Spinal cord (tissue), 10 donors: Measurements from ENCODE around the gene MAPK8IP2. TPM values are rescaled to one million over a fixed set of nuclear protein-coding genes. Genes with fewer than 3 reads are reported as not detected.
"Not testable (repeated sequence)": the region's sequence is repeated elsewhere in the genome, so short reads cannot be mapped to it uniquely, and the experiment has no call there.

ENCODE experiments used
- DNase-seq, 6 donors: peaks; one replicate each; pipeline versions ENCODE4 v3.0.0 to v3.0.0-alpha.2; 2013 to 2015; ENCODE audit warnings: low spot score in 6 of 6, low read depth in 4 of 6
- H3K27ac ChIP-seq: one replicate; pipeline ENCODE4 v1.5.1; 2013; ENCODE audit warnings: low read depth, low read length, control low read depth
- H3K27me3 ChIP-seq: one replicate; pipeline ENCODE4 v1.6.1; 2013; ENCODE audit warnings: low read length; ENCODE audit not compliant: control insufficient read depth, insufficient read depth
- H3K36me3 ChIP-seq: one replicate; pipeline ENCODE4 v1.6.1; 2013; ENCODE audit warnings: low read length; ENCODE audit not compliant: control insufficient read depth, insufficient read depth
- H3K4me1 ChIP-seq: one replicate; pipeline ENCODE4 v1.6.1; 2013; ENCODE audit warnings: low read length; ENCODE audit not compliant: control insufficient read depth, insufficient read depth
- H3K4me3 ChIP-seq: one replicate; pipeline ENCODE4 v1.5.1; 2013; ENCODE audit warnings: low read depth, low read length, control low read depth
- H3K9me3 ChIP-seq: one replicate; pipeline ENCODE4 v1.6.1; 2013; ENCODE audit warnings: low read length; ENCODE audit not compliant: control insufficient read depth, insufficient read depth
- WGBS: methylation state at CpG from one replicate; pipeline ENCODE4 v1.1.5; 2013; ENCODE audit warnings: missing lambda C conversion rate; ENCODE audit not compliant: insufficient coverage; 5-methylcytosine and 5-hydroxymethylcytosine counted together
- polyA plus RNA-seq, 2 donors: library from polyadenylated mRNA; unstranded; fragments of 120-200 nt; gene quantifications; one replicate each; pipeline ENCODE4 v1.2.1, GENCODE V29; 2013; ENCODE audit not compliant: insufficient read length in 2 of 2
- total RNA-seq, 2 donors: library from RNA; depleted of rRNA in 1 of 2; stranded (reverse); fragments of 120-200 nt in 1 of 2; fragments of >200 nt in 1 of 2; gene quantifications; one replicate each; pipeline versions ENCODE4 v1.2.3 to v1.2.4, GENCODE V29; 2013 to 2014
- donor health status: healthy.

MAPK8IP2 gene
- total and polyA plus RNA-seq, 4 donors = 19.8 to 109 (median 73.1) TPM

GRCh38 chr22:50611341-50612060 is 10.9 kb downstream of the MAPK8IP2 start:
- Histone ChIP-seq H3K27ac (no peak overlapping the region), H3K36me3 (peaks cover 64% of the 10 kb centered on the region), H3K9me3 (no peaks in the 10 kb centered on the region), H3K4me1 (no peaks in the 10 kb centered on the region), H3K4me3 (no peak overlapping the region), H3K27me3 (no peaks in the 10 kb centered on the region)
- 89% methylated on average over 19 of the region's 26 CpGs for WGBS
- DNase-seq = no peak

GRCh38 chr22:50612168-50612527 is 11.6 kb downstream of the MAPK8IP2 start:
- no peak overlapping the region for H3K27ac ChIP-seq
- H3K4me3 ChIP-seq = no peak overlapping the region
- H3K36me3 ChIP-seq = peaks cover 57% of the 10 kb centered on the region
- H3K27me3 ChIP-seq = no peaks in the 10 kb centered on the region
- H3K9me3 ChIP-seq = no peaks in the 10 kb centered on the region
- WGBS = 68% methylated on average over 2 of the region's 6 CpGs
- no peaks in the 10 kb centered on the region for H3K4me1 ChIP-seq
- DNase-seq = no peak

- DNase-seq = no peak
Observed at GRCh38 chr22:50612528-50613221, 12.1 kb downstream of the MAPK8IP2 start.

GRCh38 chr22:50613291-50613981 is 12.8 kb downstream of the MAPK8IP2 start:
- Histone ChIP-seq H3K9me3 (no peaks in the 10 kb centered on the region), H3K4me1 (no peaks in the 10 kb centered on the region), H3K27ac (no peak overlapping the region), H3K27me3 (no peaks in the 10 kb centered on the region), H3K4me3 (no peak overlapping the region), H3K36me3 (peaks cover 44% of the 10 kb centered on the region)
- 69% methylated on average over 19 of the region's 22 CpGs for WGBS
- no peak for DNase-seq

More at GRCh38 chr22:50612528-50613221, 12.1 kb downstream of the MAPK8IP2 start:
- Histone ChIP-seq H3K9me3 (no peaks in the 10 kb centered on the region), H3K27ac (no peak overlapping the region), H3K4me3 (no peak overlapping the region), H3K36me3 (peaks cover 52% of the 10 kb centered on the region), H3K27me3 (no peaks in the 10 kb centered on the region), H3K4me1 (no peaks in the 10 kb centered on the region)
- 35% methylated on average over 27 of the region's 31 CpGs for whole genome bisulfite sequencing

GRCh38 chr22:50614296-50614695 is 13.7 kb downstream of the MAPK8IP2 start:
- peaks cover 36% of the 10 kb centered on the region for H3K36me3 ChIP-seq
- not testable (repeated sequence) for DNase-seq, H3K4me1 ChIP-seq, H3K27ac ChIP-seq, H3K4me3 ChIP-seq, H3K27me3 ChIP-seq, H3K9me3 ChIP-seq
- WGBS = no CpG with 5 or more reads among the region's 3 CpGs

- peaks cover 16% of the 10 kb centered on the region for H3K4me1 ChIP-seq
- no peak for DNase-seq
- no peak overlapping the region for H3K27ac ChIP-seq
Observed at GRCh38 chr22:50620593-50621355, 20.2 kb downstream of the MAPK8IP2 start.

GRCh38 chr22:50621356-50621880 is 20.8 kb downstream of the MAPK8IP2 start:
- peaks cover 20% of the 10 kb centered on the region for H3K36me3 ChIP-seq
- H3K27me3 ChIP-seq = no peaks in the 10 kb centered on the region
- no peaks in the 10 kb centered on the region for H3K9me3 ChIP-seq
- no peak overlapping the region for H3K4me3 ChIP-seq
- DNase-seq = no peak
- 52% methylated on average over 7 of the region's 10 CpGs for WGBS
- H3K27ac ChIP-seq = no peak overlapping the region
- H3K4me1 ChIP-seq = peaks cover 16% of the 10 kb centered on the region

More at GRCh38 chr22:50620593-50621355, 20.2 kb downstream of the MAPK8IP2 start:
- 43% methylated on average over 10 of the region's 25 CpGs for WGBS
- Histone ChIP-seq H3K27me3 (no peaks in the 10 kb centered on the region), H3K9me3 (no peaks in the 10 kb centered on the region), H3K36me3 (peaks cover 14% of the 10 kb centered on the region), H3K4me3 (peak overlapping the region; percentile 21)

GRCh38 chr22:50621948-50622722 is 21.5 kb downstream of the MAPK8IP2 start:
- H3K9me3 ChIP-seq = no peaks in the 10 kb centered on the region
- H3K36me3 ChIP-seq = peaks cover 27% of the 10 kb centered on the region
- DNase-seq = no peak
- no peaks in the 10 kb centered on the region for H3K27me3 ChIP-seq
- no peak overlapping the region for H3K4me3 ChIP-seq
- no peak overlapping the region for H3K27ac ChIP-seq
- peaks cover 20% of the 10 kb centered on the region for H3K4me1 ChIP-seq
- 21% methylated on average over 15 of the region's 18 CpGs for WGBS
